ENCODE data around the gene NCOA5.

NCOA5 gene

DNA sequence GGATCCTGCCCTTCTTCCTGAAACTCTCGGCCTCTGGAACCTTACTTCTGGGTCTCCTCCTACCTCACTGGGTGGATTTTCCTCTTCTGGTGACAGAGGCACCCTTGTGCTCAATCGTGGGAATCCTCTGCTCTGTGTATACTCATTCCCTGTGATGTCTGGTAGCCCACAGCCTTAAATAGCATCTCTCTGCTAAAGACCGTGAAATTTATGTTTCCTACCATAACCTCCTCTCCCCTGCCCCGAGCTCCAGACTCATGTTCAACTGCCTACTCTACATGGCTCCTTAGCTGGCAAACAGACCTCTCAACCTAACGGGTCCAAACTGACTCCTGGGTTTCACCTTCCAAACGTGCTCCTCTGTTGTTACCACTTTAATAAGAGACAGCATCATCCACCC lies 71.2 kb downstream of the NCOA5 start:
- TF ChIP-seq, protein P1, sequence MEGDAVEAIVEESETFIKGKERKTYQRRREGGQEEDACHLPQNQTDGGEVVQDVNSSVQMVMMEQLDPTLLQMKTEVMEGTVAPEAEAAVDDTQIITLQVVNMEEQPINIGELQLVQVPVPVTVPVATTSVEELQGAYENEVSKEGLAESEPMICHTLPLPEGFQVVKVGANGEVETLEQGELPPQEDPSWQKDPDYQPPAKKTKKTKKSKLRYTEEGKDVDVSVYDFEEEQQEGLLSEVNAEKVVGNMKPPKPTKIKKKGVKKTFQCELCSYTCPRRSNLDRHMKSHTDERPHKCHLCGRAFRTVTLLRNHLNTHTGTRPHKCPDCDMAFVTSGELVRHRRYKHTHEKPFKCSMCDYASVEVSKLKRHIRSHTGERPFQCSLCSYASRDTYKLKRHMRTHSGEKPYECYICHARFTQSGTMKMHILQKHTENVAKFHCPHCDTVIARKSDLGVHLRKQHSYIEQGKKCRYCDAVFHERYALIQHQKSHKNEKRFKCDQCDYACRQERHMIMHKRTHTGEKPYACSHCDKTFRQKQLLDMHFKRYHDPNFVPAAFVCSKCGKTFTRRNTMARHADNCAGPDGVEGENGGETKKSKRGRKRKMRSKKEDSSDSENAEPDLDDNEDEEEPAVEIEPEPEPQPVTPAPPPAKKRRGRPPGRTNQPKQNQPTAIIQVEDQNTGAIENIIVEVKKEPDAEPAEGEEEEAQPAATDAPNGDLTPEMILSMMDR (IDR thresholded peaks at IDR 0.05; ENCODE audit: control insufficient read depth, insufficient read depth, low read depth, low read length, missing control alignments): no peak
- no peak for DNase-seq (ENCODE audit: low read depth)
- no peak overlapping the region for H3K4me3 ChIP-seq (ENCODE audit: control insufficient read depth, low read depth, low read length)

DNA sequence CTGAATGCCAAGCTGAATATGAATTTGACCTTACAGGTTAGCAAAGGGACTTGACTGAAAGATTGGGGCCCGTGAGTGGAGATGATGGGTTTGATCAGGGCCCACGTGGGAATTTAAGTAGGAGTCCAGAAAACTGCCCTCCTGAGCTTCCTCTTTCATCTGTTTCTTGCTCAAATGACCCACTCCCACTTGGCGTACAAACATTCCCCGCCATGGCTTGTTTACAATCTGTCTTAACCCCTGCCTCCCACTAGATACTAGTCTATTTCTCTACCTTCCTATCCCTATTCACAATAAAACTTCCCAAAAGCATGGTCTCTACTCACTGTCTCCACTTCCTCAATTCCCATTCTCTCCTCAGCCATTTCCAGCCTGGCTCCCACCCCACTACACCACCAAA lies 71.7 kb downstream of the NCOA5 start:
- DNase-seq (ENCODE audit: low read depth): no peak
- H3K4me3 ChIP-seq (ENCODE audit: control insufficient read depth, low read depth, low read length): no peak overlapping the region
- TF ChIP-seq, protein P1 (IDR thresholded peaks at IDR 0.05; ENCODE audit: control insufficient read depth, insufficient read depth, low read depth, low read length, missing control alignments): no peak

DNA sequence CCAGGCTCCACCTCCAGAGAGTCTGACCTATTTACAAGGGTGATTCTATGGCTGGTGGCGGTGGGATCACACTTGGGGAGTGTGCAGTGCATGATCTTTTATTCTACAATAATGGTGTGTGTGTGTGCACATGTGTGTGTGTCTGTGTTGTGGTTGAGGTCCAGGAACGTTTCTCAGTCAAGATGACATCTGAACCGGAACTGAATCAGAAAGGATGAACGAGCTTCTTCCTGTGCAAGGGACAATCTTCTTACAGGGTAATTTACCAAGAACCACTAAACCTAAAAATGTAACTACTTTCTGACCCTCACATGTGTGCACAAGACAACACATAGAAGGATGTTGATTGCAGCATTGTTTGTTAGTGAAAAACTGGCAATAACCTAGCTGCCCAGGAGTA lies 72.5 kb downstream of the NCOA5 start:
- no peak for DNase-seq (ENCODE audit: low read depth)
- no peak overlapping the region for H3K4me3 ChIP-seq (ENCODE audit: control insufficient read depth, low read depth, low read length)
- TF ChIP-seq, protein P1 (IDR thresholded peaks at IDR 0.05; ENCODE audit: control insufficient read depth, insufficient read depth, low read depth, low read length, missing control alignments): no peak

DNA sequence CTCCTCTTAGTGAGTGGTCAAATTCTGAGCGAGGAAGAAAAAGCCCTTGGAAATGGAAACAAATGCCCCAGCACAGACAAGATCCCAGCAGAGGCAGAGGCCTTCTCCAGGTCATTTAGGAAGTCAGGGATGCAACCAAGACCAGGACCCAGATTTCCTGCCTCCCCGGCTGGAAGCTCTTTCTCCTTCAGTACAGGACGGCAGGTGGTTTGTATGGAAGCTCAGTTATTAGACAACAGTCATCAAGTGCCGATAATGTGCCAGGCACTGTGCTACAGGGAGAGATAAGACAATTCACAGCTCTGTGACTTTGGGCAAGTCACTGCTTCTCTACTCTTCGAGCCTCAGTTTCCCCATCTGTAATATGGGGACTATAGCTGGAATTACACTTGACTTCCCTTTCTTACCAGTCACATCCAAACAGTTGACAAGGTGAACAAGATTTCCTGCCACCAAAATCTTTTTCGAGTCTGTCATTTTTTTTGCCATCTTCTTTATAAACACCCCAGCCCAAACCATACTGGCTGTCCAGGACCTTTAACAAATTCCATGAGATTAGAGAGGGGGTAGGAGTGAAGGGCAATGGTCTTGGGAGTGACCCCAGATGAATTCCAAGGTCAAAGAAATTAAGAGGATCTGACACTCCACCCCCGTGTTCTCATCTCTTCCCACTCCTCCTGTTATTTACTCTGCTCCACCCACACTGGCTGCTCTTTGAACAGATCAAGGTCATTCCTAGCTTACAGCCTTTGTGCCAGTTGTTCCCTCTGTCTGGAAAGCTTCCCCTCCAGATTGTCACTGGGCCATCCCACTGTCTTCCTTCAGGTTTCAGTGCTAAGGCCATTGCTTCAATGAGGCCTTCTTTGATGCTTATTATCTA lies 75.0 kb downstream of the NCOA5 start:
- H3K4me3 ChIP-seq (ENCODE audit: control insufficient read depth, low read depth, low read length): no peak overlapping the region
- no peak for DNase-seq (ENCODE audit: low read depth)
- TF ChIP-seq, protein P1 (IDR thresholded peaks at IDR 0.05; ENCODE audit: control insufficient read depth, insufficient read depth, low read depth, low read length, missing control alignments): no peak

DNA sequence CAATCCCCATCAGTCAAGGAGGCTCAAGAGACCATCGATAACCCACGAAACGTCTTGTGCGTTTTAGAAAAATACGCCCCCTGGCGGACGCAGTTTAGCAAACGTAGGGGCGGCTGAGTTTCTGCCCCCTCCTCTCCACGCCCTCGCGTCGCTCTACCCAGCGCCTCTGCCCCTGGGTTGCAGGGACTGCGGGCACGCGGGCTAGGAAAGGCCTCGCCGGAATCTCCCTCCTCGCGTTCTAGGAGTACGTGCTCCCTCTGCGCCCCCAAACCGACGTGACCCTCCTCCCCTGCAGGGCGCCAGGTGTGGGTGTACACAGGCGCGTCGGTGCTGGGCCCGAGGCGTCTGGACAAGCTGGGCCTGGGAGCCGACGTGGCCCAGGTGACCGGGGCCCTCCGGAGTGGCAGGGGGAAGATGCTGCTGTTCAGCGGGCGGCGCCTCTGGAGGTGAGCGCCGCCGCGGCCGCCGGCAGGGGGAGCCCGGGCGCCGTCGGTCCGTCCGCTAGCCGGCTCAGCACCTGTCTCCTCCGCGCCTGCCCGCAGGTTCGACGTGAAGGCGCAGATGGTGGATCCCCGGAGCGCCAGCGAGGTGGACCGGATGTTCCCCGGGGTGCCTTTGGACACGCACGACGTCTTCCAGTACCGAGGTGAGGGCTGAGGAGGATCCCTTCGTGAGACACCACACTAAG lies 75.8 kb downstream of the NCOA5 start:
- H3K4me3 ChIP-seq (ENCODE audit: control insufficient read depth, low read depth, low read length): no peak overlapping the region
- TF ChIP-seq, protein P1 (IDR thresholded peaks at IDR 0.05; ENCODE audit: control insufficient read depth, insufficient read depth, low read depth, low read length, missing control alignments): peak; percentile 74
- DNase-seq (ENCODE audit: low read depth): no peak

DNA sequence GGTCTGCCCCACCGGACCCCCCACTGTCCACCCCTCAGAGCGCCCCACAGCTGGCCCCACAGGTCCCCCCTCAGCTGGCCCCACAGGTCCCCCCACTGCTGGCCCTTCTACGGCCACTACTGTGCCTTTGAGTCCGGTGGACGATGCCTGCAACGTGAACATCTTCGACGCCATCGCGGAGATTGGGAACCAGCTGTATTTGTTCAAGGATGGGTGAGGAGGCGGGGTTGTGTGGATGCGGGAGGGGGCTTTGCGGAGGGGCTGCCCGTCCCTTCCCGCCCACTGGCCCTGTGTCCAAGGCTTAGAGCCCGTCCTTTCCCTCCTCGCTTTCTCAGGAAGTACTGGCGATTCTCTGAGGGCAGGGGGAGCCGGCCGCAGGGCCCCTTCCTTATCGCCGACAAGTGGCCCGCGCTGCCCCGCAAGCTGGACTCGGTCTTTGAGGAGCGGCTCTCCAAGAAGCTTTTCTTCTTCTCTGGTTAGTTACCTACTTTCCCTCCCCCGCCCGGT lies 76.4 kb downstream of the NCOA5 start:
- TF ChIP-seq, protein P1 (IDR thresholded peaks at IDR 0.05; ENCODE audit: control insufficient read depth, insufficient read depth, low read depth, low read length, missing control alignments): no peak
- no peak overlapping the region for H3K4me3 ChIP-seq (ENCODE audit: control insufficient read depth, low read depth, low read length)
- DNase-seq (ENCODE audit: low read depth): no peak
